Mucosa of gallbladder (tissue), 1 donor: ENCODE measurements around the gene CAPZA1. TPM values are rescaled to one million over a fixed set of nuclear protein-coding genes. Genes with fewer than 3 reads are reported as not detected.

Source experiments
- DNase-seq: peaks from one replicate; pipeline ENCODE4 v3.0.0-alpha.2; 2020; ENCODE audit warnings: low spot score
- total RNA-seq: library from RNA; stranded (reverse); gene quantifications from one replicate; pipeline ENCODE4 v1.2.1, GENCODE V29; 2021
- donor health status: DM: no; HTN: no; CAD: no.

The CAPZA1 gene
- total RNA-seq, 1 donor from 2014 or later, result 97.8 TPM

- DNase-seq, result peak; percentile 97
Measured at GRCh38 chr1:112715264-112716053, 95.8 kb downstream of the CAPZA1 start, which contains the start of gene PPM1J. Gene PPM1J, minus strand, starts transcription at chr1:112715332. Its CDS starts 31 bp downstream, at chr1:112715301.

GRCh38 chr1:112716133-112716720 is 96.6 kb downstream of the CAPZA1 start:
- DNase-seq, result peak; percentile 91

GRCh38 chr1:112717263-112717873 is 97.7 kb downstream of the CAPZA1 start:
- DNase-seq, result no peak

GRCh38 chr1:112718691-112719418 is 99.2 kb downstream of the CAPZA1 start:
- peak; percentile 70 for DNase-seq

GRCh38 chr1:112719706-112720105 is 100.1 kb downstream of the CAPZA1 start:
- no peak for DNase-seq

- no peak for DNase-seq
Measured at GRCh38 chr1:112720800-112721199, 101.2 kb downstream of the CAPZA1 start.

Other genes with a start within 250 kb of the CAPZA1 start
- gene CTTNBP2NL, start 223.6 kb upstream of the CAPZA1 start, total RNA-seq, result 56.0 TPM
- gene WNT2B, start 110.9 kb upstream of the CAPZA1 start, total RNA-seq, result 8.1 TPM
- 18.8 TPM for gene ST7L, start 691 bp upstream of the CAPZA1 start, total RNA-seq
- gene MOV10, start 54.8 kb downstream of the CAPZA1 start, total RNA-seq, result 85.7 TPM
- 300 TPM for gene RHOC, start 87.3 kb downstream of the CAPZA1 start, total RNA-seq
- 1.1 TPM for gene PPM1J, start 95.5 kb downstream of the CAPZA1 start, total RNA-seq